Measurements from ENCODE around the gene SMPD4. TPM values are rescaled to one million over a fixed set of nuclear protein-coding genes. Genes with fewer than 3 reads are reported as not detected.
"Not testable (repeated sequence)": the region's sequence is repeated elsewhere in the genome, so short reads cannot be mapped to it uniquely, and the experiment has no call there.

SMPD4 gene
- total and polyA plus RNA-seq, 2 of the 13 experiments (the other 11 are each of a cell fraction or from before 2014, with no cell fraction given): 63.2 to 70.5 TPM

DNA sequence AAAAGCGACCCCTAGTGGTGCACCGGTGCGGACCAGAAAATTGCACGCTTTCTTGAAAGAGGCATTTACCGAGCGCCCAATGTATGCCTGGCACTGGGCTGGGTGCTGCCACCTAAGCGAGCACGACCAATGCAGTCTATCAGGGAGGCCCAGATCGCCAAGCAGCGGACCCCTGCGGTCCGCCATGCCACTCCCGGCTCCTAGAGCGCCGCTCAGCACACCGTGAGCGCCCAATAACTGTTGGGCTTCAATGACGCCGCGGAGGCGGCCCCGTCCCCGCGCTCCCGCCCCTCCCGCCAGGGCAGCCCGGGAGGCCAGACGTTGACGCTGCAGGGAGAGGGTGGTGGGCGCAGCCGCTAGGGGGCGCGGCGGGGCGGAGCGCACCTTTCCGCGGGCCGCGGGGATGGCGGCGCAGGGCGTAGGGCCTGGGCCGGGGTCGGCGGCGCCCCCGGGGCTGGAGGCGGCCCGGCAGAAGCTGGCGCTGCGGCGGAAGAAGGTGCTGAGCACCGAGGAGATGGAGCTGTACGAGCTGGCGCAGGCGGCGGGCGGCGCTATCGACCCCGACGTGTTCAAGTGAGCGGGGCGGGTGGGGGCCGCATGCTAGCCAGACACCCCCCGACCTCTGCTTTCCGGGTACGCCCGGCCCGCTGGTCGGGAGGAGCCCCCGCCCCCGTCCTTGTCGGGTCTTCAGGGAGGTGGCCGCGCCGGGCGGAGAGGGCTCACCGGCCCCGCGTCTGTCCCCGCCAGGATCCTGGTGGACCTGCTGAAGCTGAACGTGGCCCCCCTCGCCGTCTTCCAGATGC, 679 bp upstream of the SMPD4 start, which contains the start of gene MZT2B (continued):
- peak; percentile 56; the same call in 1 of the 2 replicates for TF ChIP-seq ATF3 (CRISPR knock-in tag; IDR thresholded peaks at IDR 0.05)
- TF ChIP-seq ZNF674 (CRISPR knock-in tag; IDR thresholded peaks at IDR 0.05; ENCODE audit: low read depth): peak; percentile 97; the same call in 1 of the 2 replicates
- TF ChIP-seq, protein P1, sequence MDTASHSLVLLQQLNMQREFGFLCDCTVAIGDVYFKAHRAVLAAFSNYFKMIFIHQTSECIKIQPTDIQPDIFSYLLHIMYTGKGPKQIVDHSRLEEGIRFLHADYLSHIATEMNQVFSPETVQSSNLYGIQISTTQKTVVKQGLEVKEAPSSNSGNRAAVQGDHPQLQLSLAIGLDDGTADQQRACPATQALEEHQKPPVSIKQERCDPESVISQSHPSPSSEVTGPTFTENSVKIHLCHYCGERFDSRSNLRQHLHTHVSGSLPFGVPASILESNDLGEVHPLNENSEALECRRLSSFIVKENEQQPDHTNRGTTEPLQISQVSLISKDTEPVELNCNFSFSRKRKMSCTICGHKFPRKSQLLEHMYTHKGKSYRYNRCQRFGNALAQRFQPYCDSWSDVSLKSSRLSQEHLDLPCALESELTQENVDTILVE (CRISPR knock-in tag; IDR thresholded peaks at IDR 0.05): peak; percentile 38; the same call in 1 of the 2 replicates
- peak; percentile 26 for TF ChIP-seq ZNF883 (CRISPR knock-in tag; IDR thresholded peaks at IDR 0.05; ENCODE audit: not compliant biosample characterization)
- TF ChIP-seq ZNF430 (CRISPR knock-in tag; IDR thresholded peaks at IDR 0.05): peak; percentile 77; the same call in 1 of the 2 replicates
- 0 out of 2 replicates have a peak, but pooled peaks have one; percentile 66 for TF ChIP-seq ZNF564 (CRISPR knock-in tag; IDR thresholded peaks at IDR 0.05)
- not testable (repeated sequence) for TF ChIP-seq FOXA1 (IDR thresholded peaks at IDR 0.05)
- TF ChIP-seq FOXA1 (CRISPR knock-in tag; IDR thresholded peaks at IDR 0.05): peak; percentile 36; the same call in 1 of the 2 replicates
- peak; percentile 9 for TF ChIP-seq TBL1XR1 (IDR thresholded peaks at IDR 0.05; ENCODE audit: borderline replicate concordance, low read length, partially characterized antibody)
- 0 out of 2 replicates have a peak, but pooled peaks have one; percentile 5 for TF ChIP-seq ONECUT2 (CRISPR knock-in tag; IDR thresholded peaks at IDR 0.05)
- TF ChIP-seq RFXAP (CRISPR knock-in tag; IDR thresholded peaks at IDR 0.05; ENCODE audit: borderline replicate concordance): peak; percentile 66; the same call in 1 of the 2 replicates
- peak; percentile 62 for TF ChIP-seq TMF1 (CRISPR knock-in tag; IDR thresholded peaks at IDR 0.05; ENCODE audit: low read depth)
- TF ChIP-seq ZNF563 (CRISPR knock-in tag; IDR thresholded peaks at IDR 0.05): peak; percentile 77; the same call in 1 of the 2 replicates
- TF ChIP-seq SALL1 (CRISPR knock-in tag; IDR thresholded peaks at IDR 0.05): peak; percentile 68; the same call in 1 of the 2 replicates
- TF ChIP-seq DZIP1 (CRISPR knock-in tag; IDR thresholded peaks at IDR 0.05): 0 out of 2 replicates have a peak, but pooled peaks have one; percentile 16
- TF ChIP-seq, protein P2, sequence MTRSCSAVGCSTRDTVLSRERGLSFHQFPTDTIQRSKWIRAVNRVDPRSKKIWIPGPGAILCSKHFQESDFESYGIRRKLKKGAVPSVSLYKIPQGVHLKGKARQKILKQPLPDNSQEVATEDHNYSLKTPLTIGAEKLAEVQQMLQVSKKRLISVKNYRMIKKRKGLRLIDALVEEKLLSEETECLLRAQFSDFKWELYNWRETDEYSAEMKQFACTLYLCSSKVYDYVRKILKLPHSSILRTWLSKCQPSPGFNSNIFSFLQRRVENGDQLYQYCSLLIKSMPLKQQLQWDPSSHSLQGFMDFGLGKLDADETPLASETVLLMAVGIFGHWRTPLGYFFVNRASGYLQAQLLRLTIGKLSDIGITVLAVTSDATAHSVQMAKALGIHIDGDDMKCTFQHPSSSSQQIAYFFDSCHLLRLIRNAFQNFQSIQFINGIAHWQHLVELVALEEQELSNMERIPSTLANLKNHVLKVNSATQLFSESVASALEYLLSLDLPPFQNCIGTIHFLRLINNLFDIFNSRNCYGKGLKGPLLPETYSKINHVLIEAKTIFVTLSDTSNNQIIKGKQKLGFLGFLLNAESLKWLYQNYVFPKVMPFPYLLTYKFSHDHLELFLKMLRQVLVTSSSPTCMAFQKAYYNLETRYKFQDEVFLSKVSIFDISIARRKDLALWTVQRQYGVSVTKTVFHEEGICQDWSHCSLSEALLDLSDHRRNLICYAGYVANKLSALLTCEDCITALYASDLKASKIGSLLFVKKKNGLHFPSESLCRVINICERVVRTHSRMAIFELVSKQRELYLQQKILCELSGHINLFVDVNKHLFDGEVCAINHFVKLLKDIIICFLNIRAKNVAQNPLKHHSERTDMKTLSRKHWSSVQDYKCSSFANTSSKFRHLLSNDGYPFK (CRISPR knock-in tag; IDR thresholded peaks at IDR 0.05; ENCODE audit: borderline replicate concordance): peak; percentile 0; the same call in 1 of the 2 replicates
- TF ChIP-seq CENPT (CRISPR knock-in tag; IDR thresholded peaks at IDR 0.05; ENCODE audit: low read depth): peak; percentile 52; the same call in 1 of the 2 replicates
- TF ChIP-seq, protein P3, sequence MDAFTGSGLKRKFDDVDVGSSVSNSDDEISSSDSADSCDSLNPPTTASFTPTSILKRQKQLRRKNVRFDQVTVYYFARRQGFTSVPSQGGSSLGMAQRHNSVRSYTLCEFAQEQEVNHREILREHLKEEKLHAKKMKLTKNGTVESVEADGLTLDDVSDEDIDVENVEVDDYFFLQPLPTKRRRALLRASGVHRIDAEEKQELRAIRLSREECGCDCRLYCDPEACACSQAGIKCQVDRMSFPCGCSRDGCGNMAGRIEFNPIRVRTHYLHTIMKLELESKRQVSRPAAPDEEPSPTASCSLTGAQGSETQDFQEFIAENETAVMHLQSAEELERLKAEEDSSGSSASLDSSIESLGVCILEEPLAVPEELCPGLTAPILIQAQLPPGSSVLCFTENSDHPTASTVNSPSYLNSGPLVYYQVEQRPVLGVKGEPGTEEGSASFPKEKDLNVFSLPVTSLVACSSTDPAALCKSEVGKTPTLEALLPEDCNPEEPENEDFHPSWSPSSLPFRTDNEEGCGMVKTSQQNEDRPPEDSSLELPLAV (CRISPR knock-in tag; conservative IDR thresholded peaks at IDR 0.05; ENCODE audit: low read depth): 0 out of 2 replicates have a peak, but pooled peaks have one; percentile 26

All from HepG2 (cell line).